Measurements from ENCODE around the gene ASB1.

ASB1 gene

GRCh38 chr2:238475034-238475433 is 48.3 kb downstream of the ASB1 start:
- no peak for DNase-seq (ENCODE audit: extremely low spot score)
- POLR2A ChIA-PET: no interaction called here
- CTCF ChIA-PET: no interaction called here
- no peak for TF ChIP-seq PKNOX1 (IDR thresholded peaks at IDR 0.05)

DNA sequence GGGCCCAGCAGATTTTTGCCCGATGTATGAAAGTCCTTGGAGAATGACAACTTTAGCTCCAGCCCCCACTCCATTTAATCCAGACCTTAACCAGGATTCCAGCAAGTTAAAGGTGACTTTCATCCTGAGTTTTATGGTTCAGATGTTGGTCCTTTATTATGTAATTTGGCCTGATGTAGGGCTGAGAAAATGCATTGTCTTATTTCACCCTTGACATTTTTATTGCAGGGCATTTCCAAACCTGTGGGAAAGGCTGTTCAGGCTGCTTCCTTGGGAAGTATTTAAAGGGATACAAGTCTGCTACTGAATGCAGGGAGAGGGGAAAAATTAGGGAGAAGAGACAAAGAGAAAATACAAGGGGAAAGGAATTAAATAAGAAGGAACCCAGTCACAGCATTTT is 48.8 kb downstream of the ASB1 start:
- ChIA-PET CTCF (interaction anchor here (0.9 kb wide), 1 partner anchor 22 kb away, joined by 3 read pairs; no protein-coding TSS in a partner anchor), POLR2A (no interaction called here)
- peak; percentile 10; the same call in 1 of the 2 replicates for TF ChIP-seq PKNOX1 (IDR thresholded peaks at IDR 0.05)
- TF ChIP-seq NFRKB (IDR thresholded peaks at IDR 0.05): no peak
- no peak for DNase-seq (ENCODE audit: extremely low spot score)

- no peak for DNase-seq (ENCODE audit: extremely low spot score)
- no peak for TF ChIP-seq SUZ12 (IDR thresholded peaks at IDR 0.05)
- TF ChIP-seq FOXA1 (IDR thresholded peaks at IDR 0.05): no peak
- no peak for TF ChIP-seq ELF4 (IDR thresholded peaks at IDR 0.05)
- no peak for TF ChIP-seq FOXK2 (IDR thresholded peaks at IDR 0.05)
- no peak for TF ChIP-seq TARDBP (IDR thresholded peaks at IDR 0.05)
- no peak for TF ChIP-seq NFRKB (IDR thresholded peaks at IDR 0.05)
- no peak for TF ChIP-seq L3MBTL2 (conservative IDR thresholded peaks at IDR 0.05)
- no peak for TF ChIP-seq FOXM1 (IDR thresholded peaks at IDR 0.05; ENCODE audit: borderline replicate concordance)
- TF ChIP-seq LEF1 (IDR thresholded peaks at IDR 0.05; ENCODE audit: borderline replicate concordance): no peak
- no peak for TF ChIP-seq ZNF384 (IDR thresholded peaks at IDR 0.05)
- TF ChIP-seq BHLHE40 (IDR thresholded peaks at IDR 0.05; ENCODE audit: borderline replicate concordance): no peak
- ChIA-PET CTCF (interaction anchor here (0.9 kb wide), 1 partner anchor 21 kb away, joined by 3 read pairs; no protein-coding TSS in a partner anchor), POLR2A (no interaction called here)
These were observed 49.5 kb downstream of the ASB1 start for GRCh38 chr2:238476258-238476657.

DNA sequence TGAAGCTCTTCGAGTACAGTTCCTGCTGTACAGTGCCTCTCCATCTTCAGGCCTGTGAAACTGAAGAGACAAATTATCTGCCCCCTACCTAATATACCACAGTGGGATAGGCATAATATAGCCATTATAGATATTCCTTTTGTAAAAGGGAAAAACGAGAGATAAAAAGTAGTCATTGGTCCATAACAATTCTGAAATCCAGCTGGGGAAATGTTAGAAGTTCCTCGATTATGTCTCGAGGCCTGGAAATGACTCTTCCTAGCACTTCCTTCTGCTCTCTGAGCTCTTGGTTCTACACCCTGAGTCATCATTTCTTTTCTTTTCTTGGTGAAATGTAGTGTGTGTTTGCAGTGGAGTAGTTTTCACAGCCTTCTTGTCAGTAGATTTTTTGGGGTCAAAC is 51.5 kb downstream of the ASB1 start:
- no peak for TF ChIP-seq LEF1 (IDR thresholded peaks at IDR 0.05; ENCODE audit: borderline replicate concordance)
- TF ChIP-seq L3MBTL2 (conservative IDR thresholded peaks at IDR 0.05): no peak
- no peak for TF ChIP-seq SP1 (IDR thresholded peaks at IDR 0.05)
- TF ChIP-seq NFRKB (IDR thresholded peaks at IDR 0.05): no peak
- TF ChIP-seq PKNOX1 (IDR thresholded peaks at IDR 0.05): no peak
- TF ChIP-seq CTBP1 (IDR thresholded peaks at IDR 0.05; ENCODE audit: borderline replicate concordance): no peak
- TF ChIP-seq HDGF (IDR thresholded peaks at IDR 0.05; ENCODE audit: borderline replicate concordance): no peak
- no peak for TF ChIP-seq ZNF384 (IDR thresholded peaks at IDR 0.05)
- no peak for TF ChIP-seq ARNT (IDR thresholded peaks at IDR 0.05)
- no peak for TF ChIP-seq ELF4 (IDR thresholded peaks at IDR 0.05)
- TF ChIP-seq FOXM1 (IDR thresholded peaks at IDR 0.05; ENCODE audit: borderline replicate concordance): no peak
- no peak for TF ChIP-seq BHLHE40 (IDR thresholded peaks at IDR 0.05; ENCODE audit: borderline replicate concordance)
- TF ChIP-seq FOXK2 (IDR thresholded peaks at IDR 0.05): no peak
- TF ChIP-seq FOXA1 (IDR thresholded peaks at IDR 0.05): no peak
- no peak for TF ChIP-seq TARDBP (IDR thresholded peaks at IDR 0.05)
- TF ChIP-seq SUZ12 (IDR thresholded peaks at IDR 0.05): no peak
- ChIA-PET POLR2A (no interaction called here), CTCF (no interaction called here)
- DNase-seq (ENCODE audit: extremely low spot score): no peak

- no peak for DNase-seq (ENCODE audit: extremely low spot score)
- POLR2A ChIA-PET: no interaction called here
- TF ChIP-seq FOXA1 (IDR thresholded peaks at IDR 0.05) (no peak), TARDBP (IDR thresholded peaks at IDR 0.05) (no peak), L3MBTL2 (conservative IDR thresholded peaks at IDR 0.05) (no peak), FOXM1 (IDR thresholded peaks at IDR 0.05; ENCODE audit: borderline replicate concordance) (no peak), NFRKB (IDR thresholded peaks at IDR 0.05) (no peak), HDGF (IDR thresholded peaks at IDR 0.05; ENCODE audit: borderline replicate concordance) (no peak), LEF1 (IDR thresholded peaks at IDR 0.05; ENCODE audit: borderline replicate concordance) (no peak), BHLHE40 (IDR thresholded peaks at IDR 0.05; ENCODE audit: borderline replicate concordance) (no peak), ARNT (IDR thresholded peaks at IDR 0.05) (no peak), PKNOX1 (IDR thresholded peaks at IDR 0.05) (no peak), ELF4 (IDR thresholded peaks at IDR 0.05) (no peak), SP1 (IDR thresholded peaks at IDR 0.05) (no peak), SUZ12 (IDR thresholded peaks at IDR 0.05) (no peak), FOXK2 (IDR thresholded peaks at IDR 0.05) (no peak), CTBP1 (IDR thresholded peaks at IDR 0.05; ENCODE audit: borderline replicate concordance) (no peak), ZNF384 (IDR thresholded peaks at IDR 0.05) (no peak)
- CTCF ChIA-PET: no interaction called here
These were observed 53.1 kb downstream of the ASB1 start for GRCh38 chr2:238479847-238480246.

DNA sequence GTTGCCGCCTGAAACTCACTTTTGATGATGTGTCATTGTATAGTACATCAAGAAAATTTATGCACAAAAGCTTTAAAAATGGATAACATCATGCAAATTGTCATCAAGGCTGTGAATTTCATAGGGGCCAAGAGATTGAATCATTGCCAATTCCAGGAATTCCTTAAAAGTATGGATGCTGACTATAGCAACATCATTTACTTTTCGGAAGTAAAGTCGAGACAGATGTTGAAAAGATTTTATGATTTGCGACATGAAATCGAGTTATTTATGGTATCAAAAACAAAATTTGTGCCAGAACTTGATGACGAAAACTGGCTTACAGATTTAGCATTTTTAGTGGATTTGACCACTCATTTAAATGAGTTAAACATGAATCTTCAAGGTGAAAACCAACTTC is 56.3 kb downstream of the ASB1 start:
- TF ChIP-seq ARNT (IDR thresholded peaks at IDR 0.05) (no peak), FOXK2 (IDR thresholded peaks at IDR 0.05) (no peak), BHLHE40 (IDR thresholded peaks at IDR 0.05; ENCODE audit: borderline replicate concordance) (no peak), LEF1 (IDR thresholded peaks at IDR 0.05; ENCODE audit: borderline replicate concordance) (no peak), HDGF (IDR thresholded peaks at IDR 0.05; ENCODE audit: borderline replicate concordance) (no peak), PKNOX1 (IDR thresholded peaks at IDR 0.05) (no peak), ZNF384 (IDR thresholded peaks at IDR 0.05) (no peak), SP1 (IDR thresholded peaks at IDR 0.05) (no peak), FOXA1 (IDR thresholded peaks at IDR 0.05) (no peak), NFRKB (IDR thresholded peaks at IDR 0.05) (no peak), CTBP1 (IDR thresholded peaks at IDR 0.05; ENCODE audit: borderline replicate concordance) (no peak), TARDBP (IDR thresholded peaks at IDR 0.05) (no peak), SUZ12 (IDR thresholded peaks at IDR 0.05) (no peak), ELF4 (IDR thresholded peaks at IDR 0.05) (no peak), L3MBTL2 (conservative IDR thresholded peaks at IDR 0.05) (no peak)
- CTCF ChIA-PET: no interaction called here
- DNase-seq (ENCODE audit: extremely low spot score): no peak
- POLR2A ChIA-PET: no interaction called here
